Measurements from ENCODE around the gene UBQLNL.

The UBQLNL gene, protein sequence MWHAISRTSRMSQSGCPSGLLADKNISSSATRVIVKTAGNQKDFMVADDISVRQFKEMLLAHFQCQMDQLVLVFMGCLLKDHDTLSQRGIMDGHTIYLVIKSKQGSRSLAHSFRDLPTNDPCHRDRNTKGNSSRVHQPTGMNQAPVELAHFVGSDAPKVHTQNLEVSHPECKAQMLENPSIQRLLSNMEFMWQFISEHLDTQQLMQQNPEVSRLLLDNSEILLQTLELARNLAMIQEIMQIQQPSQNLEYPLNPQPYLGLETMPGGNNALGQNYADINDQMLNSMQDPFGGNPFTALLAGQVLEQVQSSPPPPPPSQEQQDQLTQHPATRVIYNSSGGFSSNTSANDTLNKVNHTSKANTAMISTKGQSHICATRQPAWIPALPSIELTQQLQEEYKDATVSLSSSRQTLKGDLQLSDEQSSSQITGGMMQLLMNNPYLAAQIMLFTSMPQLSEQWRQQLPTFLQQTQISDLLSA

DNA sequence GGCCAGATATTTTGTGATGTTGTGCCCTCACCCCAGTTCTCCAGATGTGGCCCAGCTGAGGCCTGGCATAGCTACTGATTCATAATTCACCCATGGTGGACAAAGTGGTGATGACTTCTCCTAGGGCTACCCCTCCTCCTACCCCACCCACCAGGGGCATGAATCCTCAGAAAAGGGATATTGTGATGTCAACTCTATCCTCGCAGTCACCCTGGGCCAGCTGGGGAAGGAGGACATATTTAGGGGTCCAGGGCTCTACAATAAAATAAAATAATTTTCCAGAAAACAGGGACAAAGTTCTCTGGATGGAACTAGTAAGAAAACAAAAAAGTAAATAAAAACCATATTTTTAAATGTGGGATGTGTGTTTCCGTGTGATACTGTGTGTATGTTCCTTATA, at the start of gene UBQLNL:
Gene UBQLNL (minus strand): TSS at position 101 of the 400 bp plus-strand sequence. CDS start 258 bp downstream, outside the sequence.
- no peak for DNase-seq

DNA sequence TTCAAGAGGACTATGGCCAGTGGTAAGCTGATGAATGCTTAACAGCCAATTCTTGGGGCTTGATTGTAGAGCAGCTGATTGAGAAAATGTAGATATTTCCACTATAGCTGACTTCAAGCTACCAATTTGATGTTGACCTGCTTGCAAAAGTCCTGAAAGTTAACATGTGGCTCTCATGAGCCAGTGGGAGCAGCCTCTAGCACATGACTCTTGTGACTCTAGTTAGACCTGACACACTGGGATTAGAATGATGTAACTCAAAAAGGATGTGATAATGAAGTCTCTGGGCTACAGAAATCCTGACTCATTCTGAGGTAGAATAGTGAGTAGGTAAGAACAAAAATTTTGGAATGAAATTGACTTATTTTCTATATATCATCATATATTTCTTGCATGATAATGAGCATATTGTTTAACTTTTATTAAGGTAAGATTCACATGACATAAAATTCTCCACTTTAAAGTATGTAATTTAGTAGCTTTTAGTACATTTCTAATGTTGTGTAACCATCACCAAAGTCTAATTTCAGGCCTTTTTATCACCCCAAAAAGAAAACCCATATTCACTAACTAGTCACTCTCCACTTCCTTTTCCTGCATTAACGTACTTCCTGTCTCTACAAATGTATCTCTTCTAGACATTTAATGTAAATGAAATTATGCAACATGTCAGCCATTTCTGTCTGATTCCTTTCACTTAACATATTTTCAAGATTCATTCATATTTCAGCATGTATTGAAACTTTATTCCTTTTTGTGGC, 47.9 kb upstream of the UBQLNL start:
- DNase-seq: no peak

DNA sequence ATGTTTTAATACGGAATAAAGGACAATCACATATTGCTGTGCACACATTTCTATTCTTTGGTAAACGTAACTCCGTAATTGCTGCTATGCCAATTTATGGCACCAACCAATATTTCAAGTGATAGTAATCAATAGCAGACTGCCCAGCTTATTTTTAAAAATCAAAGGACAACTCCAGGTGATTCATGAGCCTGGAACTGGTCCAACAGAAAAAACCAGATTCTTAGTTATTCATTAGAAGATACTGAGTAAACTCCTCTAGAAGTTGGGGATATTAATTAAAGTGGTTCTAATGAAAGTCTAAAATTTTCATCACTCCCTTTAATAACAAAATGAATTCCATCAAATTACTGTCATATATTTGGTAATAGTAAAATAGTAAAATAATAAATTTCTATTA, 41.3 kb upstream of the UBQLNL start:
- no peak for DNase-seq

DNA sequence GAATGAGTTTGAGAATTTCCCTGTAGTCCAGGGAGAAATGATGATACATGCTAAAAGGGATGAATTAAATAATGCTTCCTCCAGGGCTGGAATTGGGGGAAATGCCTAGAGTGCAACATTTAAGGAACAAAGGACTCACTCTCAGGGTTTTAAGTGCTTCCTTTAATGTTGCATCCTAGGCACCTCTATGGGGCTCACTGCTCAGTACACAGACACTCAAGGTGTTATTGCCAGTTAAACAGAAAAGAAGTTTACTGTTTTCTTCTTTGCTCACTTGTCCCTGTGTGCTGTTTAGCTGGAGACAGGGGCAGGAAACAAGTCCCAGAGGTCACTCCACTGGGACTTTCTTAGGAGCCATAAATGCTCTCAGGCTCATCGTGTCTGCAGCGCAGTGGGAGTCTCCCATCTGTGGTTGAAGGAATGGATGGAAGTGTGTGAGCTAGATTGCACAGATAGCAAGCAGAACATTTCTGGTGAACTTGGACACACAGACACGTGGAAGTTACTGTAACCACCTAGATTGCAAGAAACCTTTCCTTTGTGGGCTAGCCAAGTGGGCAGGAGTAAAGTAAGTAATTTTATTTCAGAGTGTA, 40.2 kb upstream of the UBQLNL start:
- no peak for DNase-seq

DNA sequence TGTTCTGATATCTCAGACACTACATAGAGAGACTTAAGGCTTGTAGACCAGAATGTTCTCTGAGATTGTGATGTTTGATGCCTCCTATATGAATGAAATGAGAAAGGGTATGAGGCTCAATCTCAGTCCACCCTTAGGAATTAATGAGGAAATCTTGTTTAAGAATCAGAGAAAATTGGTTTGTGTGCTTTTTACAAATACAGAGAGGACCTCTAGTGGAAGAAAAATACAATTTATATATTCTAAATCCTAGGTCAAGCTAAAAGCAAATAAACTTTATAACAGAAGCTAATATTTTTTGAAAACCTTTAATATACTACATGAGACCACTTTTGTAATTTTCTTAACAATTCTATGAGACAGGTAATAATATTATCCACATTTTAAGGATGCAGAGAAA, 36.8 kb upstream of the UBQLNL start:
- no peak for DNase-seq

DNA sequence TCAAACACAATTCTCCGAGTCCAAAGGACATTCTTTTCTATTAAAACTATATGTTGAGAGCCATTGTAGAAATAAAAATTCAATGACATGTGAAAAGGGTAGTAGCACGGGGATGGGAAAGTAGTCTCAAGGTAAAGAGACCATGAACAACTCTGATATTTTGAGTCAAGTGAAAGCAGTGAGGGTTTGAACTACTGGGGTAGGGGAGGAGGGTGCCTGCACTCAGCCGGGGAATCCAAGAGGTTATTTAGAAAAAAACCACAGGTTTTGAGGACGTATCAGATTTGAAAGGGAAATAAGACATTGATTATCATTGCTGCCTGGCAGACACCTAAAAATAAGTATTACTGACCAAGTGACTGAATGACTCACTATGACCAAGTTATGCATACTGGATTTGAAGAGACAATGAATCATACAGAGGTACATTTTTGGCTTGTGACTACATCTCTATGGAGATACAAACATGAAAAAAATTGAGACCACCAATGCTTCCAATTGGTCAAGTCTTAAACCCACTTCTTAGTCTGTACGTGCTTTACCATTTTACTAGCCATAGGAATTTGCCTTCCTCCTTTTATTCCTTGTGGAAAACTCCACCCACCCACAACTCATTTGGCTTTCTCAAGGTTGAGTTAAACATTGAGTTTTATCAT, 34.1 kb upstream of the UBQLNL start:
- no peak for DNase-seq

DNA sequence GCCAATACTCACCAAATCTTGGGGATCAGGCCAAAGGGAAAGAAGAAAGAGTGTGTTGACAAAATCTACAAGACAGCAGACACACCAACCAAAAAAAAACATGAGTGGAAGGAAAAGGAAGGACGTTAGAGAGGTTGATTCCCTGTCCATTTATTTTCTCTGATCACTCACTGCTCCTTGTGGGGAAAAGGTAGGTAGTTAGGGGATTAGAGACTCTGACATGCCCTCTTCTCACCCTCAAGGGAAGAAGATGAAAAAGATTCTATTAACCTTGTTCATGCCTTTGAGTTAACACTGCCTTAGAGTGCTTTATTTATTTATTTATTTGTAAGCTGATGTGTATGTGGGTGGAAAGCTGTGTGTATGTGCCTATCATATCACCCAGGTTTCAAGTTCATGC, 31.9 kb upstream of the UBQLNL start, which contains the start of gene OR52H1:
Gene OR52H1 (minus strand): TSS at position 101 of the 400 bp plus-strand sequence. CDS start 3,035 bp downstream, outside the sequence.
- no peak for DNase-seq

DNA sequence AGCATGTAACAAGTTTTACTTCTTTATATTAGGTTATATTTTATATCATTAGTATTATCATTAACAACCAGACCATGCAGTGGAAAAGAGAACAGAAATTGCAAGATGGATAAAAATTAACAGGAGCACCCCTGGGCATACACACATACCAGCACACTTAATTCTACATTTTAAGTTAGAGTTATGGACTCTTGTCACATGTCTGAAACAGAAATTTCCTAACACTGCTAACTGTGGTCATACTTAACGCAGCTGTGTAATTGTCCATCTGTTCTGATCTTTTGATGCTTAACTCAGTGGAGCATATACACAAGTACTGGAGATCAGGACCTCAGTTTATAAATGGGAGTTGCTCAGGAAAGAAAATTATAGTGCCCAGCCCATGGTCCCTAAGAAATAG, 31.5 kb upstream of the UBQLNL start:
- DNase-seq: no peak

DNA sequence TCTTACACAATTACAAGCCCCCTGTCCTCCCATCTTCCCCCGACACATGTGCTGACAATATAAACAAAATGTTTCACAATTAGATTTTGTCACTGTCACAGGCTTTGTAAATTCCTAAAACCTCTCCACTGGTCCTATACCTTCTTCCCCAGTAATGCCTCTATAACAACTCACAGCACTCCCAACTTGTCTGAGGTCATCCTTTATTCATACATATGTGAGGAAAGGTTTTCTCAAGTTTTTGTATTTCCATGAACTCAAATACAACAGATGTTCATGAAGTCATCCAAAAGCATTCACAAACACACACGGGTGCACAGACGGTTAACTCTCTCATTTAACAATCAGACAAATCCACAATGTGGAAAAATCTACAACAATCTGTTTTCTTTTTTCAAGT, 30.0 kb upstream of the UBQLNL start:
- no peak for DNase-seq

DNA sequence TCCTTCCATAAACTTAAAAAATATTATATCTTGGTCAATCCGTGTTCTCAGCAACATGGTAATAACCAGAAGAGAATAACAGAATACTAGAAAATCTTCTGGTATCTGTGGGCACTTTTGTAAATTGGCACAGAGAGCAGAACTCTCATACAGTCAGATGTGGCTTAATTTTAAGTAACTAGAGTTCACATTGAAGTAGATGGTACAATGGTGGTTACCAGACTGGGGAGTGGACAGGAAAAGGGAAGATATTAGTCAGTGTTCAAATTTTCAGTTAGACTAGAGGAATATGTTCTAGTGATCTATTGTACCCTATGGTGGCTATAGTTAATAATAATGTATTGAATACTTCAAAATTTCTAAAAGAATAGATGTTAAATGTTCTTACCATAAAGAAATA, 24.9 kb upstream of the UBQLNL start:
- DNase-seq: no peak

DNA sequence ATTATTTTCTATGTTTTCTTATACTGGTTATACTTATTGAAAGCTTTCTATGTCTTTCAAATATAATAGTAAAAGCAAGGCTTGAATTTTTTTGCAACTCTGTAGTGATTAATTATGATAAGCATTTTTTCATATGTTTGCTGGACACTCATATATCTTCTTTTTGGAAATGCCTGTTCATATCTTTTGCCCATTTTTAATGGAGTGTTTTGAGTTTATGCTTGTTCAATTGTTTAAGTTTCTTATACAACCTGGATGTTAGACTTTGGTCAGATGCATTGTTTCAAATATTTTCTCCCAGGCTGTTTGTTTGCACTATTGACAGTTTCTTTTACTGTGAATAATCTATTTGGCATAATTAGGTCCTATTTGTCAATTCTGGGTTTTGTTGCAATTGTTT, 20.0 kb upstream of the UBQLNL start:
- no peak for DNase-seq

DNA sequence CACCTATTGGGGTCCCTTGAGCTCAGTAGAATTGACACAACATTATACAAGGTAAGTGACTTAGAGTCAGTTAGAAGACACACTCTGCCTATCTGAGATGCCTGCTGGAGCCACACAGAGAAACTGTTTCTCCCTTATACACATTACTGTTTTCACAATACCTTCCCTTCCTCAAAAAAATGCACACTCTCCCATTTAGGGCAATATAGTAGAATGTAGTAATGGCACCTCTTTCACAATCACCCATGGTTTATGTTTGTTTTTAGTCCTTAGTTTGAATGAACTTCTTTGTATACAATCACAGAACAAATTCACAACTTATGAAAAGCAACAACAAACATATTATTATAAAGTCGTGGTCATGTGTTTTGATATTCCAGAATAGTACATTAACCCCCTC, 17.5 kb upstream of the UBQLNL start:
- DNase-seq: no peak

DNA sequence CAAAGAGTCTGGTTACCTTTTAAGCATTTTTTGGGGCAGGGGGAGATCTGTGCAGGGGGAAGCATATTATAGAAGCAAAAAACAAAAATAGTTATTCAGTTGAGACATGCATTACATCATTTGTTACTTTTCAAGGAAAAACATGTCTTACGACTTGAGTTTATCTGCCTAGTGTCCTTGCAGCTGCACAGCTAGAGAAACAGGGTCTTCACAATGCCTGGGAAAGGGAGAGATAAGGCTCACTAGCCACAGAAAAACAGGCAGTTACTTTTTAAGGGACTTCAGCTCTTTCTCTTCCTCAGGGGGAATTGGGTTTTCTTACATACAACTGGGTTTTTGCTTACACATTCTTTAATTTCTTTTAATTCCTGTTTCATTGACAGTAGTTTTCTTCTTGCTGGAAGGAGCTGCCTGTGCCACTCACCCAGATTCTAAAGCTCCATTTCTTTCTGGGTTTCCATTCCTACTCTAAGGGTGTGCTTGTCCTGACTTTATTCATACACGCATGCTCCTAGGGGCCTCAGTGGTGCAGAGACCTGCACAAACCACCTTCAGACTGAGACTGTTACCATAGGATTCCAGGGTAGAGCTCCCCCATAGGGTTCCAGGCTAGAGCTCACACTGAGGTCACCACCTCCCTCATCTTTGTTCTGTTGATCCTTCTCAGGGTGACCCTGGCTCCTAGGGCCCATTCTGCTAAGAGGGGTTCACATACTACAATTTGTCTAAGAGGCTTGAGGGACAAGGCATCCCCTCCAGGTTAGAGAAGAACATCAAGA, 14.7 kb upstream of the UBQLNL start:
- DNase-seq: no peak

DNA sequence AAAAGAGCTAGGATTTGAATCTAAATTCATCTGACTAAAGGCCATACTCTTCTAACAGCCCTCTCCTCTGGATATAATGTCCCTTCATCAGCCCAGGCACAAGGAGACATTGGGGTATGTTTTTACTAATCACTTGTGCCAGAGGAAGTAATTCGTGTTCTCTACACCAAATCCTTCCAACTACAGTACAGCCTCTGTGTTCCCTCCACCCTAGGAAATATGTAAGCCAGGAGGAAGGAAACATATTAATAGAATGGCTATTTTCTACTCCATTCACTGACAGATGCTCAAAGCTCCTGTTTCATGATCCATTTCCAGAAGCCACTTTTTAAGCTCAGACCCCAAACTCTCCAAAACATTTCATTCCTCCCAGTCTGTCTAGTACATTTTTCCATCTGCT, 12.0 kb upstream of the UBQLNL start:
- no peak for DNase-seq

DNA sequence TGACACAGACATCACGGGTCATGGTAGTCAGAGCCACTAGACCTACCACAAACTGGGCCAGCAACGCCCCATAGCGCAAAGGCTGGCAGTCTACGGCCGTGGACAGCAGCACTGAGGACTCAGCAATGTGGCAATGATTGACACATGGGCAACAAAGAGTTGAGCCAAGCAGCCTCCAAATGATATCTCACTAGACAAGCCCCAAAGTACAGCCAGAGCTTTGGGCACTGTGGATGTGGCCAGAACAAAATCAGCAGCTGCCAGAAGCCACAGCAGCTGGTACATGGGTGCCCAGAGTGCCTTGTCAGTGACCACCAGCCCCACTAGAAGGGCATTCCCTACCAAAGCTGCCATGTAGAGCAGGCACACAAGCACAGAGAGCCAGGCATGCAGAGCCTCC, 11.2 kb upstream of the UBQLNL start:
- no peak for DNase-seq

DNA sequence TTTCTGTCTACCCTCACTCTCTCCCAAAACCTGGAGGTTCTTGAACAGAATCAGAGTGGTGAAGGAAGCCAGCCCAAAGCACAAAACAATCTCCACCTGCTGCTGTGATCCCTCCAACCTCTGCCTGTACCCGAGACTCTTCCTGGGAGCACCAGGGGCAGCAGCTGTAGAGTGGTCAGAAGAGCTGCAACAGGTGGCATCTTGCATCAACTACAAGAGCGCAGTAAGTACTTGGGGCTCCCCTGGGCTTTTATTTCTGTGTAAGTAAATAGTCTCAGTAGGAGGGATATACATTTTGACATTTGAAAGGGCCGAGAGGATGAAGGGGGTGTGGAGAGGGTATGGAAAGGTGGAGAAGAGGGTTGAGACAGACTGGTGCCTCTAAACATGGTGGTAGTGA, 8.3 kb upstream of the UBQLNL start:
- DNase-seq: no peak

DNA sequence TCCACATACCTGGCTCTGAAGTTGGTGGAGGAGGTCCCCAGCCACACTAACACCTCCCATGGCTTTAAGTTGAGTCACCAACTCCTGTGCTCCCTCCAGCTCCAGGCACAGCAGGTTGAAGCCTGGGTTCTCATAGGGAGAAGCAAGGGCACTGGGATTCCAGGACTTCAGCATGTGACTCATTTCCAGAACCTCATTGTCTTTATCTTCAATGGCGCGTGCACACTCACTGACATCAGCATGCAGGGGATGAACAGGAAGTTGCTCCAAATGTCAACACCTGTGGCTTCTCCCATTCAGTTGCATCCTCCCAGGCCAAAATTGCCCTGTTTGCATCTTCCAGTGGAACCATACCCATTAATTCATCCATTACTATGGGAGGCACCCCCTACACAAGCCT, 5.8 kb upstream of the UBQLNL start:
- DNase-seq: no peak

DNA sequence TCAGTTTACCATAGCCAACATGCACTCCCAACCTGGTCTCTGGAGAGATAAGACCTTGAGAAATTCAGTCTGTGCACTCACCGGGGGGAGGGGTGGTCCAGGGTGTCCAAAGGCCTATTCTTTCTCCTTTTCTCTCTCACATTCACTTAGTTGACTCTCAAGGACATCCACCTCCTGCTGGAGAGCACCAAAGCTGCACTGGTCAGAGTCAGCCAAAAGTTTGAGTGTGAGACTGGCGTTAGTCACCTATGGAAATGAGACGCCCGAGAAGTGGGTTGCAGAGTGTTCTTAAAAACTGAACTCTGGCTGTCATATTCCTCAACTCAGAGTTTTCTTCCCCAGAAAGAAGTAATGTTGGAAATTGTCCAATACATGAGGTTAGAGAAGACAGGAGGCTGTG, 5.0 kb upstream of the UBQLNL start:
- DNase-seq: no peak

DNA sequence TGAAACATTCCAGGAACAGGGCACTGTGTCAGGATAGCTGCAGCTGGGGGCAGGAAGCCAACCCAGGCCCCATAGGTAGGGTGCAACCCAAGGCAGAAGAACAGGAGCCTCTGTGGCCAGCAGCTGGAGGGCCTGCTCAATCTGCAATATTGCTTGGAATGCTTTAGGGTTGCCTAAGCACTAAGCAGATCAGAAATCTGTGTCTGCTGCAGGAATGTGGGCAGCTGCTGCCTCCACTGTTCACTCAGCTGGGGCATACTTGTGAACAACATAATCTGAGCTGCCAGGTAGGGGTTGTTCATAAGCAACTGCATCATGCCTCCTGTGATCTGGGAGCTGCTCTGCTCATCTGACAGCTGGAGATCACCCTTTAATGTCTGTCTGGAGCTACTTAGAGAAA, 1.7 kb downstream of the UBQLNL start:
- DNase-seq: no peak

DNA sequence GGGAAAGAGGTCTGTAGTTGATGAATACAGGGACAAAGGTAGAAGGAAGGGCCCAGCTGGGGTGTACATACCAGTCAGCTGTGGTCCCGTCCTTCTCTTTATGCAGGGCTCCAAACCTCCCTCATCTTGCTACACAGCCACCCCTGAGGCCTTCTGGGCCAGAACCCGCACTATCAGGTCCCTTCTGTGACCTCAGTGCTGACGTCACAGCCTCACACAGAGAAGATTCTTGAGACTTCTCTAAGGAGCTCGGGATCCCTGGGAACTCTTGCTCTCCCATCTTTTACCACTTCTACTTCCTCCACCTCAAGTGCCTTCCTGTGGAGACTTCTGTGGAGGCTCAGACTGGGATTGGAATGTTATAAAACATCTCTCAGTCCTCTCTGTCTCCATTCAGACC, 6.7 kb downstream of the UBQLNL start, which contains the start of gene UBQLN3:
Gene UBQLN3 (minus strand): TSS at position 155 of the 400 bp plus-strand sequence. CDS start 399 bp downstream, outside the sequence.
- no peak for DNase-seq

DNA sequence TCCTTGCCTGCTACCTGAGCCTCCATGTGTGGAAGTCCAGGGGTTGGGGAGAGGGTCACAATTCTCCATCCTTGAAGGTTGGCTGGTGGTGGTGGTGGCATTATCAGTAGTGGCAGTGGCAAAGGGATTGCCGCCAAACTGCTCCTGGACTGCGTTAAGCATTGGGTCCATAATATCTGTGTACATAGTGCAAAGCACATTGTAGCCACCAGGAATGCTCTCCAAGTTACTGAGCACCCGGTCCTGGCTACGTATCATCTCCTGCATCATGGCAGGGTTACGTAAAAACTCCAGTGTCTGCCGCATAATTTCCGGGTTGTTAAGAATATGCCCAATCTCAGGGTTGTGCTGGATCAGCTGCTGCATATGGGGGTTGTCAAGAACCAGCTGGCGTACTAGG, 7.9 kb downstream of the UBQLNL start:
- no peak for DNase-seq

DNA sequence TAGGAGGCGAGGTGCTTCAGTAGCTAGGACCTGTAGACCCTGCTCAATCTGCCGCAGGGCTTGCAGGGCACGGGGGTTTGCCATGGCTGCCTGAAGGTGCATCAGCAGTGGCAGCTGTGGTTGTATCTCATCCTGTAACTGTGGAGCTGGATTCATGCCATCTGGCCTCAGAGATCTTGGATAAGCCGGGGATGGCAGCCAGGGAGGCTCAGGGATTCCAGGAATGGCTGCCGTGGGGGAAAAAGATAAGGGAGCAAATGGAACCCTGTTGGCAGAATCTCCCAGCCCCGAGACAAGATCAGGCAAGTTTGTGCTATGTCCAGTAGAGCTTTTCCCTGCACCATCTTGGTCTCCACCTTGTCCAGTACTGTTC, 8.6 kb downstream of the UBQLNL start:
- no peak for DNase-seq
